ENCODE measurements around the gene ARHGEF39.
A peak's percentile ranks its signal among the peaks of the same experiment; 100 is the strongest.
"Not testable (repeated sequence)": the region's sequence is repeated elsewhere in the genome, so short reads cannot be mapped to it uniquely, and the experiment has no call there.

ARHGEF39 gene

GRCh38 chr9:35649431-35650340 is 15.3 kb downstream of the ARHGEF39 start:
- no peak for DNase-seq

- peak; percentile 95 for DNase-seq
Observed at GRCh38 chr9:35646533-35647265, 18.3 kb downstream of the ARHGEF39 start.

GRCh38 chr9:35646153-35646532 is 18.9 kb downstream of the ARHGEF39 start:
- peak; percentile 69 for DNase-seq

GRCh38 chr9:35645736-35646135 is 19.3 kb downstream of the ARHGEF39 start:
- not testable (repeated sequence) for DNase-seq

GRCh38 chr9:35643046-35643445 is 21.9 kb downstream of the ARHGEF39 start:
- no peak for DNase-seq

- not testable (repeated sequence) for DNase-seq
Observed at GRCh38 chr9:35641478-35641877, 23.5 kb downstream of the ARHGEF39 start.

GRCh38 chr9:35640431-35640830 is 24.6 kb downstream of the ARHGEF39 start:
- DNase-seq, result not testable (repeated sequence)

- DNase-seq, result no peak
Observed at GRCh38 chr9:35639631-35640030, 25.4 kb downstream of the ARHGEF39 start.

- not testable (repeated sequence) for DNase-seq
Observed at GRCh38 chr9:35639225-35639624, 25.8 kb downstream of the ARHGEF39 start.

- not testable (repeated sequence) for DNase-seq
Observed at GRCh38 chr9:35638751-35639150, 26.2 kb downstream of the ARHGEF39 start.

GRCh38 chr9:35637427-35637955 is 27.5 kb downstream of the ARHGEF39 start:
- DNase-seq, result not testable (repeated sequence)

GRCh38 chr9:35636877-35637246 is 28.1 kb downstream of the ARHGEF39 start:
- not testable (repeated sequence) for DNase-seq

- DNase-seq, result no peak
Observed at GRCh38 chr9:35636135-35636876, 28.7 kb downstream of the ARHGEF39 start.

- DNase-seq, result no peak
Observed at GRCh38 chr9:35635730-35636129, 29.3 kb downstream of the ARHGEF39 start.

- no peak for DNase-seq
Observed at GRCh38 chr9:35629597-35629996, 35.4 kb downstream of the ARHGEF39 start.

- no peak for DNase-seq
Observed at GRCh38 chr9:35628389-35628991, 36.5 kb downstream of the ARHGEF39 start.

GRCh38 chr9:35627575-35627974 is 37.4 kb downstream of the ARHGEF39 start:
- no peak for DNase-seq

GRCh38 chr9:35619800-35620158 is 45.2 kb downstream of the ARHGEF39 start:
- DNase-seq, result no peak

- DNase-seq, result peak; percentile 31
Observed at GRCh38 chr9:35618854-35619799, 45.9 kb downstream of the ARHGEF39 start.

GRCh38 chr9:35618325-35618727 is 46.7 kb downstream of the ARHGEF39 start, which contains the start of gene CD72:
Gene CD72, minus strand, starts transcription at chr9:35618413. Its CDS starts 110 bp downstream, at chr9:35618303.
- no peak for DNase-seq

- DNase-seq, result no peak
Observed at GRCh38 chr9:35617548-35617947, 47.4 kb downstream of the ARHGEF39 start.

Data from right hindlimb (tissue), 1 donor.